Fibroblast of lung (primary cell): ENCODE measurements around the gene IGF2. TPM values are rescaled to one million over a fixed set of nuclear protein-coding genes. Genes with fewer than 3 reads are reported as not detected.

Experiments used
- DNase-seq, 2 donors: peaks; one replicate each; pipeline versions ENCODE4 v3.0.0 to v3.0.0-alpha.2; 2010; ENCODE audit warnings: low read depth in 2 of 2
- H2AFZ ChIP-seq: 2 replicates; pipeline ENCODE4 v1.5.1; 2012; ENCODE audit warnings: low read length, control low read depth, inconsistent platforms
- H3K27ac ChIP-seq: 2 replicates; pipeline ENCODE4 v1.5.1; 2011; ENCODE audit warnings: low read length, control low read depth; ENCODE audit not compliant: insufficient read depth
- H3K27me3 ChIP-seq: 2 replicates; pipeline ENCODE4 v1.5.1; 2011; ENCODE audit warnings: mild to moderate bottlenecking, low read length; ENCODE audit not compliant: control insufficient read depth, insufficient read depth
- H3K36me3 ChIP-seq: 2 replicates; pipeline ENCODE4 v1.5.1; 2011; ENCODE audit warnings: low read length; ENCODE audit not compliant: control insufficient read depth, insufficient read depth
- H3K4me1 ChIP-seq: 2 replicates; pipeline ENCODE4 v1.5.1; 2011; ENCODE audit warnings: low read length; ENCODE audit not compliant: control insufficient read depth, insufficient read depth; ENCODE audit errors: extremely low read depth
- H3K4me2 ChIP-seq: 2 replicates; pipeline ENCODE4 v1.5.1; 2011; ENCODE audit warnings: low read length, control low read depth; ENCODE audit not compliant: insufficient read depth; ENCODE audit errors: extremely low read depth
- H3K4me3 ChIP-seq, 4 experiments: fragments of 200-600 bp in 1 of 4; sonication (generic) in 1 of 4; replicated peaks in 1 of 4; 2 replicates each; pipeline ENCODE4 v1.5.1; 2011 to 2016; ENCODE audit warnings: low read length in 4 of 4, low read depth in 3 of 4, mild to moderate bottlenecking in 3 of 4, control low read depth in 2 of 4, inconsistent platforms in 1 of 4, mixed read lengths in 1 of 4; ENCODE audit not compliant: insufficient read depth in 1 of 4; ENCODE audit errors: control extremely low read depth in 1 of 4
- H3K79me2 ChIP-seq: 2 replicates; pipeline ENCODE4 v1.5.1; 2012; ENCODE audit warnings: mild to moderate bottlenecking, low read length, inconsistent platforms; ENCODE audit not compliant: control insufficient read depth, insufficient read depth
- H3K9ac ChIP-seq: 2 replicates; pipeline ENCODE4 v1.5.1; 2011; ENCODE audit warnings: mild to moderate bottlenecking, low read length, control low read depth; ENCODE audit not compliant: insufficient read depth
- H3K9me3 ChIP-seq: 2 replicates; pipeline ENCODE4 v1.5.1; 2012; ENCODE audit warnings: low read depth, low read length; ENCODE audit not compliant: control insufficient read depth, insufficient read depth
- H4K20me1 ChIP-seq: 2 replicates; pipeline ENCODE4 v1.5.1; 2011; ENCODE audit warnings: low read length; ENCODE audit not compliant: control insufficient read depth, insufficient read depth; ENCODE audit errors: extremely low read depth
- CTCF ChIP-seq, 2 donors: IDR thresholded peaks in 1 of 2; conservative IDR thresholded peaks in 1 of 2; 1 replicate in 1 of 2; 2 replicates in 1 of 2; pipeline ENCODE4 v1.5.1; 2011 to 2012; ENCODE audit warnings: low read length in 2 of 2, control low read depth in 1 of 2, inconsistent platforms in 1 of 2, low read depth in 1 of 2, mild to moderate bottlenecking in 1 of 2
- EZH2 ChIP-seq: IDR thresholded peaks from 2 replicates; pipeline ENCODE4 v1.5.1; 2012; ENCODE audit warnings: low read length, control low read depth, mild to moderate bottlenecking; ENCODE audit errors: missing control alignments
- polyA plus RNA-seq, 2 donors: library from polyadenylated mRNA; depleted of rRNA in 1 of 2; stranded (reverse) in 1 of 2; unstranded in 1 of 2; fragments of >200 nt; gene quantifications; 2 replicates each; pipeline ENCODE4 v1.2.1, GENCODE V29; 2011 to 2012; ENCODE audit warnings: missing spikeins in 1 of 2
- total RNA-seq: library from RNA; depleted of rRNA; stranded (reverse); fragments of >200 nt; gene quantifications from 2 replicates; pipeline ENCODE4 v1.2.1, GENCODE V29; 2014

IGF2 gene
- total and polyA plus RNA-seq, 2 donors (not counting 1 experiment from before 2014, with no cell fraction given) = 0.08 to 0.17 TPM

DNA sequence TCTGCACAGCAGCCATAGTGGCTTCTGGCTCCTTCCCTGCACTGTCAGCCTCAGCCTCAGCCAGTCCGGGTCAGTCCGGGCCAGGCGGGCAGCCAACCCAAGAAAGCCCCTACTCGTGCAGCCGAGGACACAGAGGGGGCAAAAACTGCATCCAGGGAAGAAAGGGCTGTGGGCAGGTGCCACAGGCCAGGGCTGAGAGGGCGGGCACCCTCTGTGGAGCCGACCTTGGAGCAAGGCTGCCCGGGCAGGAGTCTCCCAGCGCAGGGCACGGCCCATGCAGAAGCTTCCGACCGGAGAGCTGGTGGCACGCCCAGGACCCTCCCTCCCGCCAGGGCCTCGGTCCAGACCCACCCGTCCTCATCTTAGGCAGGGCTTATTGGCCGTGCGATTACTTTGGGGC is 42.9 kb upstream of the IGF2 start:
- no peak overlapping the region for H3K4me2 ChIP-seq

DNA sequence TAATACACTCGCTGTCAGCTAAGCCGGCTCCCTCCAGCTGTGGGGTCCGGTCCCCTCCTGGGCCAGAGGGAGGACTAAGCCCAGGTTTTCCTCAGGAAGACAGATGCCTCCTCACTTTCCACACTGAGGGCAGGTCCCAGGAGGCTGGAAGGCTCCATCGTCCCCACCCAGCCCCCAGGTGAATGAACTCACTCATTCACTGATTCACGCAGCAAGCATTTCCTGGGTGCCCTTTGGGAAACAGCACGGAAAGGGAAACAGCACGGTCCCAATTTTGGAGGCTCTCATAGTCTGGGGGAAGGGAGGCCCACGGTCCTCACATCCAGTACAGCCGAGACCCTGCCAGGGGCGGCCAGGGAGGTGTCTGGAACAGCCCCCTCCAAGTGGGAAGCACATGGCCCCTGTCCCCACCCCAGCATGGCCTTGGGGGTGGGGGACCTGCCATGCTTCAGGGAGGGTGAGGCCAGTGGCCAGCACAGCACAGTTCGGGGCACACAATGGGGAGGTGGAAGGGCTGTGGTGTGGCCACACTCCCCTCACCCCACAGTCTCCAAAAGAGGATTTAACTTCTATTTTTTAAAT is 41.7 kb upstream of the IGF2 start:
- no peaks in the 10 kb centered on the region for H4K20me1 ChIP-seq
- no peak overlapping the region for H3K4me3 ChIP-seq
- TF ChIP-seq CTCF (conservative IDR thresholded peaks at IDR 0.05 in 1 of 2, IDR thresholded peaks at IDR 0.05 in 1 of 2; ENCODE audit: low read depth in 1 of 2, low read length in 2 of 2) (no peak), EZH2 (no peak)
- H3K36me3 ChIP-seq = no peaks in the 10 kb centered on the region
- no peaks in the 10 kb centered on the region for H3K4me1 ChIP-seq
- H2AFZ ChIP-seq = no peak overlapping the region
- no peaks in the 10 kb centered on the region for H3K27me3 ChIP-seq
- H3K79me2 ChIP-seq = no peaks in the 10 kb centered on the region
- H3K27ac ChIP-seq = no peak overlapping the region
- no peak overlapping the region for H3K9ac ChIP-seq
- no peak overlapping the region for H3K4me2 ChIP-seq
- no peaks in the 10 kb centered on the region for H3K9me3 ChIP-seq
- DNase-seq = no peak

More for the DNA sequence above, 42.9 kb upstream of the IGF2 start:
- Histone ChIP-seq H3K79me2 (no peaks in the 10 kb centered on the region), H3K4me3 (no peak overlapping the region), H3K27me3 (no peaks in the 10 kb centered on the region), H3K9me3 (no peaks in the 10 kb centered on the region), H3K4me1 (no peaks in the 10 kb centered on the region), H4K20me1 (no peaks in the 10 kb centered on the region), H3K36me3 (no peaks in the 10 kb centered on the region), H3K27ac (no peak overlapping the region), H2AFZ (no peak overlapping the region), H3K9ac (no peak overlapping the region)
- TF ChIP-seq CTCF (conservative IDR thresholded peaks at IDR 0.05 in 1 of 2, IDR thresholded peaks at IDR 0.05 in 1 of 2; ENCODE audit: low read depth in 1 of 2, low read length in 2 of 2) (no peak), EZH2 (no peak)
- DNase-seq = no peak

DNA sequence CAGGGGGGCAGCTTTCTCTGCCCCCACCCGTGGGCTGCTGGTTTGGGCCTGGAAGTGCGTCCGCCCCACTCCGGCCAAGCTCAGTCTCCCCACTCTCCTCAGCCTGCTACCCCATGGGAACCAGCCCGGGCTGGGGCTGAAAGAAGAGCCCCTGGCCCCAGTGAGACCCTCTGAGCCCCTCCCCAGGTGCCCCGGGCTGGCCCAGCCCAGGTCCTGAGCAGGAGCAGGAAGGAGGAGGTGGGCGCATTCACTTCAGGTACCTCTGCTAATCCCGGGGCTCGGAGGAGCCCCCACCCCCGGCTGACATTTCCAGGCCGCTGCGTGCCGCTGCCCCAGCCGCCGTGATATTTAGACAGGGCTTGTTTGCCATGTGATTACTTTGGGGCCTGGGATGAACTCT is 41.2 kb upstream of the IGF2 start:
- no peak for TF ChIP-seq EZH2
- TF ChIP-seq CTCF (conservative IDR thresholded peaks at IDR 0.05 in 1 of 2, IDR thresholded peaks at IDR 0.05 in 1 of 2; ENCODE audit: low read depth in 1 of 2, low read length in 2 of 2) = no peak
- Histone ChIP-seq H3K4me2 (no peak overlapping the region), H2AFZ (no peak overlapping the region), H3K9ac (no peak overlapping the region), H3K36me3 (no peaks in the 10 kb centered on the region), H3K27ac (no peak overlapping the region), H4K20me1 (no peaks in the 10 kb centered on the region), H3K4me1 (no peaks in the 10 kb centered on the region), H3K27me3 (no peaks in the 10 kb centered on the region), H3K9me3 (no peaks in the 10 kb centered on the region), H3K4me3 (no peak overlapping the region), H3K79me2 (no peaks in the 10 kb centered on the region)
- DNase-seq = no peak
